ENCODE measurements around the gene CEP95. TPM values are rescaled to one million over a fixed set of nuclear protein-coding genes. Genes with fewer than 3 reads are reported as not detected.
"Not testable (repeated sequence)": the region's sequence is repeated elsewhere in the genome, so short reads cannot be mapped to it uniquely, and the experiment has no call there.

The CEP95 gene
- total RNA-seq: 10 to 100 TPM; 45.3 to 63.4 TPM

DNA sequence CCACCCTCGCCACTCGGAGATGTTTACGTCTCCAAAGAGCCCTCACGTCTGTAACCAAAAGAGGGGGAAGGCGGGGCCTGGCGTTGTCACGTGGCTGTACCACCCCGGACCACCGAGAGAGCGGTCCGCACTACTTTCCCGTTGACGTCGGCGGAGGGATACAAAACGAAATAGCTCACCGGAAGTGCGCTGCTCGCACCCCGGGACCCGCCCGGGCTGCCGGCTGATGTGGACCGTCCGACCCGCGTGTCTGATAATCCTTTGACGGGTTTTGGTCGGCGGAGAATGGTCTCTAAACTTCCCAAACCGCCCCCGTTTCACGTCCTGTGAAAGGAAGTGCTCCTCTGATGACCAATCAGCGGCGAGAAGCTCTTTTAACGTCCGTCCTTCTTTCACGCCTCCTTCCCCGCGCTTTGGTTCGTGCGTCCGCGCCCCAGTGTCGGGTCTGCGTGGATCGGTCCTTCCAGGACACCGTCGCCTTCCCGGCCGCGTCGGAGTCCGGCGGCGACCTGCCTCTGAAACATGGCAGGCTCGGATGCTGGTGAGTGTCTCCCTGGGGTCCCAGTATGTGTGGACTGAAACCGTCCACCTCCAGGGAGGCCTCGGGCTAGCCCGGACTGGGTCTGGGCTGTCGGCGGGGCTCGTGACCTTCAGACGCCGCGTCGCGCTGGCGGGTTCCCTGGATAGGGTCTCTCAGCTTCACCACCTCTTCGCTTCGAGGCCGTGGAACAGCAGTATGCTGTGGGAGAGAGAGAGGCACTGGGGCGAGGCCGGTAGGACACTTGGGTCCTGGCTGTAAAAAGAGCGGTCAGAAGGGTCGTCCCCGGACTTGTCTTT lies at the start of gene CEP95:
Gene CEP95 (plus strand): TSS at position 402 of the 837 bp plus-strand sequence. CDS start 121 bp downstream, at position 523.
- ATAC-seq (replicated peaks): peak; percentile 63
- peak within 1 kb of the TSS; percentile 100 for H3K27ac Mint-ChIP-seq
- H3K36me3 Mint-ChIP-seq (ENCODE audit: low read depth): peaks cover 99% of the 10 kb centered on the region
- peak within 1 kb of the TSS; percentile 98 for H3K4me3 Mint-ChIP-seq
- no peaks in the 10 kb centered on the region for H3K9me3 Mint-ChIP-seq
- H3K27me3 Mint-ChIP-seq: no peaks in the 10 kb centered on the region
- H3K4me1 Mint-ChIP-seq: peaks cover 44% of the 10 kb centered on the region

- no peaks in the 10 kb centered on the region for H3K9me3 Mint-ChIP-seq
- H3K36me3 Mint-ChIP-seq (ENCODE audit: low read depth): no peaks in the 10 kb centered on the region
- H3K4me3 Mint-ChIP-seq: no peak overlapping the region
- no peak for ATAC-seq (replicated peaks)
- H3K4me1 Mint-ChIP-seq: peaks cover 10% of the 10 kb centered on the region
- no peaks in the 10 kb centered on the region for H3K27me3 Mint-ChIP-seq
- H3K27ac Mint-ChIP-seq: no peak overlapping the region
Measured at GRCh38 chr17:64457156-64457555, 49.6 kb upstream of the CEP95 start.

DNA sequence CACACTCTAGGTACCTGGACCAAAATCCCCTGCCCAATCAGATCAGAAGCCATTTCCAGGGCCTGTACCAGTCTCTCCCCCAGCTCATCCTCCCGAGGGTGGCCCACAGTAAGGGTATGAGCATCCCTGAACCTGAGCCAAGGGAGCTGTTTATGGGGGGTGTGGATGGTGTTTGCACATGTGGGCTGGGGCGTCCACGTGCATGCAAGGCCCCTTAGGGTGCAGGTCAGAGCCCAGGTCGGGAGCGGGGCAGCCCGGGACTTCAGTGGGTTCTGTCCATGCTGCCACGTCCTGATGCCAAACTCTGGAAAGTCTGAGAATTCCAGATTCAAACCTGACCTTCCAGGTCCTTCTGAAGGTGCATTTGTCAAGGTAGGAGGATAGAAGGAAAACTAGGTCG lies 48.0 kb upstream of the CEP95 start:
- H3K27ac Mint-ChIP-seq: no peak overlapping the region
- no peak overlapping the region for H3K4me3 Mint-ChIP-seq
- no peak for ATAC-seq (replicated peaks)
- no peaks in the 10 kb centered on the region for H3K27me3 Mint-ChIP-seq
- H3K4me1 Mint-ChIP-seq: peaks cover 10% of the 10 kb centered on the region
- H3K9me3 Mint-ChIP-seq: no peaks in the 10 kb centered on the region
- H3K36me3 Mint-ChIP-seq (ENCODE audit: low read depth): no peaks in the 10 kb centered on the region

GRCh38 chr17:64459284-64459747 lies 47.5 kb upstream of the CEP95 start:
- H3K9me3 Mint-ChIP-seq: no peaks in the 10 kb centered on the region
- ATAC-seq (replicated peaks): peak; percentile 57
- H3K27me3 Mint-ChIP-seq: no peaks in the 10 kb centered on the region
- no peak overlapping the region for H3K4me3 Mint-ChIP-seq
- no peaks in the 10 kb centered on the region for H3K36me3 Mint-ChIP-seq (ENCODE audit: low read depth)
- H3K4me1 Mint-ChIP-seq: peaks cover 10% of the 10 kb centered on the region
- H3K27ac Mint-ChIP-seq: no peak overlapping the region

- H3K27me3 Mint-ChIP-seq; ATAC-seq (replicated peaks); H3K9me3 Mint-ChIP-seq; H3K27ac Mint-ChIP-seq; H3K36me3 Mint-ChIP-seq (ENCODE audit: low read depth); H3K4me3 Mint-ChIP-seq; H3K4me1 Mint-ChIP-seq: not testable (repeated sequence)
Measured at GRCh38 chr17:64459818-64460217, 47.0 kb upstream of the CEP95 start.

- H3K36me3 Mint-ChIP-seq (ENCODE audit: low read depth): no peaks in the 10 kb centered on the region
- no peaks in the 10 kb centered on the region for H3K9me3 Mint-ChIP-seq
- peaks cover 10% of the 10 kb centered on the region for H3K4me1 Mint-ChIP-seq
- ATAC-seq (replicated peaks): no peak
- H3K27ac Mint-ChIP-seq: no peak overlapping the region
- H3K4me3 Mint-ChIP-seq: no peak overlapping the region
- H3K27me3 Mint-ChIP-seq: no peaks in the 10 kb centered on the region
Measured at GRCh38 chr17:64460955-64461354, 45.8 kb upstream of the CEP95 start.

GRCh38 chr17:64461788-64462187 lies 45.0 kb upstream of the CEP95 start:
- Mint-ChIP-seq H3K27me3 (no peaks in the 10 kb centered on the region), H3K27ac (no peak overlapping the region), H3K36me3 (ENCODE audit: low read depth) (no peaks in the 10 kb centered on the region), H3K4me3 (no peak overlapping the region), H3K9me3 (no peaks in the 10 kb centered on the region), H3K4me1 (peaks cover 4% of the 10 kb centered on the region)
- no peak for ATAC-seq (replicated peaks)

GRCh38 chr17:64466019-64466735 lies 40.6 kb upstream of the CEP95 start:
- ATAC-seq (replicated peaks): no peak
- H3K27ac Mint-ChIP-seq: no peak overlapping the region
- H3K4me1 Mint-ChIP-seq: no peaks in the 10 kb centered on the region
- H3K9me3 Mint-ChIP-seq: no peaks in the 10 kb centered on the region
- H3K36me3 Mint-ChIP-seq (ENCODE audit: low read depth): no peaks in the 10 kb centered on the region
- H3K4me3 Mint-ChIP-seq: no peak overlapping the region
- H3K27me3 Mint-ChIP-seq: no peaks in the 10 kb centered on the region

DNA sequence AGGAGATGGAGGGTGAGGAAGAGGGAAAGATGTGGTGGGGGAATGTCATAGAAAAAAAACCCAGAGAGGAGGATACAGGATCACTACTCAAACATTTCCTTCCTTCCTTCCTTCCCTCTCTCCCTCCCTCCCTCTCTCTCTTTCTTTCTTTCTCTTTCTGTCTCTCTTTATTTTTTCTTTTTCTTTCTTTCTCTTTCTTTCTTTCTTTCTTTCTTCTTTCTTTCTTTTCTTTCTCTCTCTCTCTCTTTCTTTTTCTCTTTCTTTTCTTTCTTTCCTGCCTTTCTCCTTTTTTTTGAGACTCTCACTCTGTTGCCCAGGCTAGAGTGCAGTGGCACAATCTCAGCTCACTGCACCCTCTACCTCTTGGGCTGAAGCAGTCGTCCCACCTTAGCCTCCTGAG lies 39.9 kb upstream of the CEP95 start:
- ATAC-seq (replicated peaks); H3K36me3 Mint-ChIP-seq (ENCODE audit: low read depth); H3K27me3 Mint-ChIP-seq; H3K27ac Mint-ChIP-seq; H3K4me3 Mint-ChIP-seq; H3K9me3 Mint-ChIP-seq; H3K4me1 Mint-ChIP-seq: not testable (repeated sequence)

GRCh38 chr17:64470625-64471024 lies 36.2 kb upstream of the CEP95 start:
- Mint-ChIP-seq H3K27ac (no peak overlapping the region), H3K27me3 (no peaks in the 10 kb centered on the region), H3K36me3 (ENCODE audit: low read depth) (no peaks in the 10 kb centered on the region), H3K4me1 (no peaks in the 10 kb centered on the region), H3K4me3 (no peak overlapping the region), H3K9me3 (no peaks in the 10 kb centered on the region)
- no peak for ATAC-seq (replicated peaks)

GRCh38 chr17:64471440-64471839 lies 35.3 kb upstream of the CEP95 start:
- Mint-ChIP-seq H3K27me3 (no peaks in the 10 kb centered on the region), H3K4me1 (no peaks in the 10 kb centered on the region), H3K9me3 (no peaks in the 10 kb centered on the region), H3K27ac (no peak overlapping the region), H3K4me3 (no peak overlapping the region), H3K36me3 (ENCODE audit: low read depth) (no peaks in the 10 kb centered on the region)
- no peak for ATAC-seq (replicated peaks)

DNA sequence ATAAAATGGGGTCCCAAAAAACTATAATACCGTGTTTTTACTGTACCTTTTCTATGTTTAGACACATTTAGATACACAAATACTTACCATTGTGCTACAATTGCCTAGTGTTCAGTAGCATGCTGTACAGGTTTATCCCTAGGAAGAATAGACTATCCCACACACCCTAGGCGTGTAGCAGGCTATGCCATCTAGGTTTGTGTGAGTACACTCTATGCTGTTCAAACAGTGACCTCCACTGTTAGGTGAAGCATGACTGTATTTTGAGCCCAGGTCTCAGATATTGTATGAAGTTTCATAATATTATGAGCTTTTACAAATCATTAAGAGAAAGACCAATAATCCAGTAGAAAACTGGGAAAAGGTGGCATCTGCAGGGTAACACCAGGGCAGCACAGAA lies 34.2 kb upstream of the CEP95 start:
- no peaks in the 10 kb centered on the region for H3K4me1 Mint-ChIP-seq
- no peak for ATAC-seq (replicated peaks)
- H3K4me3 Mint-ChIP-seq: no peak overlapping the region
- no peaks in the 10 kb centered on the region for H3K9me3 Mint-ChIP-seq
- H3K27me3 Mint-ChIP-seq: no peaks in the 10 kb centered on the region
- no peak overlapping the region for H3K27ac Mint-ChIP-seq
- H3K36me3 Mint-ChIP-seq (ENCODE audit: low read depth): peaks cover 6% of the 10 kb centered on the region

- no peak overlapping the region for H3K4me3 Mint-ChIP-seq
- peaks cover 55% of the 10 kb centered on the region for H3K36me3 Mint-ChIP-seq (ENCODE audit: low read depth)
- ATAC-seq (replicated peaks): no peak
- H3K27me3 Mint-ChIP-seq: no peaks in the 10 kb centered on the region
- no peak overlapping the region for H3K27ac Mint-ChIP-seq
- H3K9me3 Mint-ChIP-seq: no peaks in the 10 kb centered on the region
- no peaks in the 10 kb centered on the region for H3K4me1 Mint-ChIP-seq
Measured at GRCh38 chr17:64477849-64478248, 28.9 kb upstream of the CEP95 start.

DNA sequence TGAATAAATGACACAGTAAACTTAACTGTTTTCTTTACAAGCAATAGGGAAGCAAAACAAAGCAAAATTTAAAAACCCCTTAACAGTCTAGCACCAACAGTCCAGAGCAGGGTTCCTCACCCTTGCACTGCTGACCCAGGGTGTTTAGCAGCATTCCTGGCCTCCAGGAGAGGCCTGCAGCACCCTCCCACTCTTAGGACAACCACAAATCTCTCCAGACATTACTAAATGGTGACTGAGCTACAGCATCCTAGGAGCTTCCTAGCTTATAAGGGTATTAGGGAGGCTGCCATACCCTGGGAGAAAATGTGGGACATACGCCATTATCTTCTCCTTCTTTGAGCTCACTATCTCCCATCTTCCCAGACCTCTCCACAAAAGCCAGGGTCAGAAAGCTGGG lies 25.8 kb upstream of the CEP95 start:
- Mint-ChIP-seq H3K27ac (peak overlapping the region; percentile 32), H3K27me3 (no peaks in the 10 kb centered on the region), H3K9me3 (no peaks in the 10 kb centered on the region), H3K36me3 (ENCODE audit: low read depth) (peaks cover 86% of the 10 kb centered on the region), H3K4me1 (peaks cover 7% of the 10 kb centered on the region), H3K4me3 (no peak overlapping the region)
- no peak for ATAC-seq (replicated peaks)

DNA sequence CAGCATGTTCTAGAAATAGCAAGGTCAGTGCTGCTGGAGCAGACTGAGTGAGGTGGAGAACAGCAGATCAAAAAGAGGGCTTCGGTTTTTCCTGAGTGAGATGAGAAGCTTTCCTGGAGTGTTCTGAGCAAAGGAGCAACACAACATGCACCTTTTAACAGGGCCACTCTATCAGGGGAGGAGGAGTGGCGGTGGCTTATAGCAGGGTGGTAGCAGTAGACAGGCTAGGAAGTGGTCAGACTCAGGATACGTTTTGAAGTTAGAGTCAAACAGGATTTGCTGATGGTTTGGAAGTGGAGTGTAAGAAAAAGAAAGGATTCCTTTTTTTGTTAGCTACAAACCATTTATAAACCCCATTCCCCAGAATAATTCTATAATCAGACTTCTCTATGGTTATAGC lies 22.4 kb upstream of the CEP95 start:
- ATAC-seq (replicated peaks): no peak
- H3K4me1 Mint-ChIP-seq: peaks cover 7% of the 10 kb centered on the region
- H3K4me3 Mint-ChIP-seq: no peak overlapping the region
- H3K27ac Mint-ChIP-seq: peak overlapping the region; percentile 71
- H3K9me3 Mint-ChIP-seq: no peaks in the 10 kb centered on the region
- peaks cover 96% of the 10 kb centered on the region for H3K36me3 Mint-ChIP-seq (ENCODE audit: low read depth)
- H3K27me3 Mint-ChIP-seq: no peaks in the 10 kb centered on the region
